ENCODE measurements around the gene RAB27B. TPM values are rescaled to one million over a fixed set of nuclear protein-coding genes. Genes with fewer than 3 reads are reported as not detected.

The RAB27B gene
- total and polyA plus RNA-seq, 2 of the 8 experiments (the other 6 are each of a cell fraction or from before 2014, with no cell fraction given), result 0.05 to 0.60 TPM

- no peak overlapping the region for H2AK5ac ChIP-seq (ENCODE audit: low read depth, low read length)
- H3K27me3 ChIP-seq (replicated peaks in 1 of 4; ENCODE audit: control insufficient read depth in 3 of 4, extremely low read depth in 1 of 4, insufficient read depth in 3 of 4, low read length in 3 of 4), result no peaks in the 10 kb centered on the region
- WGBS, 2 experiments (ENCODE audit: extremely low coverage in 1 of 2, insufficient coverage in 1 of 2, insufficient read length in 1 of 2, insufficient replicate concordance in 2 of 2, low coverage in 1 of 2, low lambda C conversion rate in 2 of 2, missing lambda C conversion rate in 1 of 2), result 98% methylated on average over 3 of the region's 3 CpGs; no CpG with 5 or more reads in 1 of the 2 experiments
- H3K23me2 ChIP-seq (ENCODE audit: low read depth, low read length), result no peaks in the 10 kb centered on the region
- H3K4me1 ChIP-seq (replicated peaks in 1 of 4; ENCODE audit: control insufficient read depth in 3 of 4, insufficient read depth in 4 of 4, low read length in 3 of 4), result no peaks in the 10 kb centered on the region
- DNase-seq (ENCODE audit: low read depth in 1 of 2, low spot score in 2 of 2), result no peak
- no peak overlapping the region for H2BK15ac ChIP-seq (ENCODE audit: low read length)
- no peak overlapping the region for H2AFZ ChIP-seq (ENCODE audit: low read length)
- POLR2A ChIA-PET (ENCODE audit: partially characterized antibody), result no interaction called here
- no peaks in the 10 kb centered on the region for H3K79me1 ChIP-seq (ENCODE audit: low read depth, low read length)
- no peak overlapping the region for H2BK5ac ChIP-seq (ENCODE audit: low read depth, low read length)
- no peak overlapping the region for H3K18ac ChIP-seq (ENCODE audit: extremely low read depth, low read length)
- no peak overlapping the region for H3K27ac ChIP-seq (ENCODE audit: low read depth, low read length)
- H3K4ac ChIP-seq (replicated peaks; ENCODE audit: insufficient read length, low read depth, low read length), result no peak overlapping the region
- FAIRE-seq, result no peak
- H3K79me2 ChIP-seq (ENCODE audit: control insufficient read depth in 1 of 2, insufficient read depth in 2 of 2, low read length in 2 of 2), result no peaks in the 10 kb centered on the region
- no peak overlapping the region for H2BK12ac ChIP-seq (ENCODE audit: low read depth, low read length)
- CTCF ChIA-PET (ENCODE audit: partially characterized antibody), result no interaction called here
- H2BK20ac ChIP-seq (ENCODE audit: low read length), result no peak overlapping the region
- no peak overlapping the region for H4K91ac ChIP-seq (replicated peaks; ENCODE audit: insufficient read length, low read length)
- no peak overlapping the region for H3K4me2 ChIP-seq (ENCODE audit: insufficient read depth in 1 of 2, low read depth in 2 of 2, low read length in 2 of 2)
- H3K23ac ChIP-seq (ENCODE audit: insufficient read length), result no peak overlapping the region
- H3K9ac ChIP-seq (replicated peaks in 1 of 4; ENCODE audit: extremely low read depth in 1 of 4, low read depth in 3 of 4, low read length in 3 of 4), result no peak overlapping the region
- no peak overlapping the region for H2BK120ac ChIP-seq (replicated peaks; ENCODE audit: low read depth, low read length)
- H4K8ac ChIP-seq (ENCODE audit: extremely low read depth, insufficient read depth, low read length), result no peak overlapping the region
- H3K14ac ChIP-seq (ENCODE audit: insufficient read length), result no peak overlapping the region
- no peaks in the 10 kb centered on the region for H4K20me1 ChIP-seq (replicated peaks in 1 of 2; ENCODE audit: control insufficient read depth in 1 of 2, insufficient read depth in 2 of 2, low read length in 2 of 2)
- no peaks in the 10 kb centered on the region for H3K36me3 ChIP-seq (ENCODE audit: control insufficient read depth in 2 of 4, insufficient read depth in 4 of 4, low read length in 3 of 4)
- no peaks in the 10 kb centered on the region for H3K9me3 ChIP-seq (ENCODE audit: insufficient read depth in 2 of 2, low read depth in 1 of 2, low read length in 1 of 2)
- H4K5ac ChIP-seq (ENCODE audit: insufficient read length, low read depth, low read length), result no peak overlapping the region
- no peak overlapping the region for H3K56ac ChIP-seq (replicated peaks; ENCODE audit: insufficient read length, low read depth, low read length)
- H3K4me3 ChIP-seq (ENCODE audit: extremely low read depth in 1 of 4, insufficient read depth in 2 of 4, low read depth in 3 of 4, low read length in 4 of 4), result no peak overlapping the region
- TF ChIP-seq POLR2AphosphoS5 (IDR thresholded peaks at IDR 0.05; ENCODE audit: low read depth, low read length), result no peak
- no peak for TF ChIP-seq JUND (IDR thresholded peaks at IDR 0.05; ENCODE audit: low read length)
- no peak for TF ChIP-seq EGR1 (IDR thresholded peaks at IDR 0.05; ENCODE audit: borderline replicate concordance, low read depth, low read length)
- TF ChIP-seq, protein P1, sequence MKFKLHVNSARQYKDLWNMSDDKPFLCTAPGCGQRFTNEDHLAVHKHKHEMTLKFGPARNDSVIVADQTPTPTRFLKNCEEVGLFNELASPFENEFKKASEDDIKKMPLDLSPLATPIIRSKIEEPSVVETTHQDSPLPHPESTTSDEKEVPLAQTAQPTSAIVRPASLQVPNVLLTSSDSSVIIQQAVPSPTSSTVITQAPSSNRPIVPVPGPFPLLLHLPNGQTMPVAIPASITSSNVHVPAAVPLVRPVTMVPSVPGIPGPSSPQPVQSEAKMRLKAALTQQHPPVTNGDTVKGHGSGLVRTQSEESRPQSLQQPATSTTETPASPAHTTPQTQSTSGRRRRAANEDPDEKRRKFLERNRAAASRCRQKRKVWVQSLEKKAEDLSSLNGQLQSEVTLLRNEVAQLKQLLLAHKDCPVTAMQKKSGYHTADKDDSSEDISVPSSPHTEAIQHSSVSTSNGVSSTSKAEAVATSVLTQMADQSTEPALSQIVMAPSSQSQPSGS (IDR thresholded peaks at IDR 0.05; ENCODE audit: low read length), result no peak
- no peak for TF ChIP-seq ASH2L (IDR thresholded peaks at IDR 0.05; ENCODE audit: low read length)
Observed at GRCh38 chr18:54875063-54875462, 46.8 kb downstream of the RAB27B start.
